ENCODE measurements around the gene FBXO15. TPM values are rescaled to one million over a fixed set of nuclear protein-coding genes. Genes with fewer than 3 reads are reported as not detected.

FBXO15 gene
- total and polyA plus RNA-seq, 2 of the 13 experiments (the other 11 are each of a cell fraction or from before 2014, with no cell fraction given): 0.09 to 0.12 TPM

- TF ChIP-seq ZBED4 (CRISPR knock-in tag; IDR thresholded peaks at IDR 0.05; ENCODE audit: borderline replicate concordance) (no peak; the same call in 1 of the 2 replicates), CREB1 (IDR thresholded peaks at IDR 0.05) (peak; percentile 84), CREB1 (CRISPR knock-in tag; IDR thresholded peaks at IDR 0.05) (peak; percentile 96), ZNF235 (CRISPR knock-in tag; IDR thresholded peaks at IDR 0.05; ENCODE audit: borderline replicate concordance) (peak; percentile 40; the same call in 1 of the 2 replicates), ZKSCAN1 (IDR thresholded peaks at IDR 0.05; ENCODE audit: low read length) (no peak), RBM39 (IDR thresholded peaks at IDR 0.05; ENCODE audit: low read depth, low read length, poor library complexity, severe bottlenecking) (peak; percentile 38), PRMT3 (CRISPR knock-in tag; IDR thresholded peaks at IDR 0.05; ENCODE audit: borderline replicate concordance, low read depth) (0 out of 2 replicates have a peak, but pooled peaks have one; percentile 69), NR2F1 (CRISPR knock-in tag; IDR thresholded peaks at IDR 0.05) (no peak), ZNF792 (CRISPR knock-in tag; IDR thresholded peaks at IDR 0.05) (peak; percentile 68; the same call in 1 of the 2 replicates), YY1 (IDR thresholded peaks at IDR 0.05; ENCODE audit: insufficient read depth, insufficient replicate concordance, low read depth, low read length) (peak; percentile 89), ETV6 (CRISPR knock-in tag; conservative IDR thresholded peaks at IDR 0.05) (no peak), ZZZ3 (CRISPR knock-in tag; IDR thresholded peaks at IDR 0.05; ENCODE audit: borderline replicate concordance) (peak; percentile 60; the same call in 1 of the 2 replicates), SATB2 (CRISPR knock-in tag; IDR thresholded peaks at IDR 0.05) (peak; percentile 82), WIZ (CRISPR knock-in tag; IDR thresholded peaks at IDR 0.05) (peak; percentile 88; the same call in 1 of the 2 replicates), ZNF879 (CRISPR knock-in tag; IDR thresholded peaks at IDR 0.05) (peak; percentile 93; the same call in 1 of the 2 replicates), NRL (CRISPR knock-in tag; IDR thresholded peaks at IDR 0.05; ENCODE audit: borderline replicate concordance) (peak; percentile 51; the same call in 1 of the 2 replicates), ZNF281 (CRISPR knock-in tag; IDR thresholded peaks at IDR 0.05; ENCODE audit: borderline replicate concordance) (peak; percentile 73; the same call in 1 of the 2 replicates)
- TF ChIP-seq, protein P1, sequence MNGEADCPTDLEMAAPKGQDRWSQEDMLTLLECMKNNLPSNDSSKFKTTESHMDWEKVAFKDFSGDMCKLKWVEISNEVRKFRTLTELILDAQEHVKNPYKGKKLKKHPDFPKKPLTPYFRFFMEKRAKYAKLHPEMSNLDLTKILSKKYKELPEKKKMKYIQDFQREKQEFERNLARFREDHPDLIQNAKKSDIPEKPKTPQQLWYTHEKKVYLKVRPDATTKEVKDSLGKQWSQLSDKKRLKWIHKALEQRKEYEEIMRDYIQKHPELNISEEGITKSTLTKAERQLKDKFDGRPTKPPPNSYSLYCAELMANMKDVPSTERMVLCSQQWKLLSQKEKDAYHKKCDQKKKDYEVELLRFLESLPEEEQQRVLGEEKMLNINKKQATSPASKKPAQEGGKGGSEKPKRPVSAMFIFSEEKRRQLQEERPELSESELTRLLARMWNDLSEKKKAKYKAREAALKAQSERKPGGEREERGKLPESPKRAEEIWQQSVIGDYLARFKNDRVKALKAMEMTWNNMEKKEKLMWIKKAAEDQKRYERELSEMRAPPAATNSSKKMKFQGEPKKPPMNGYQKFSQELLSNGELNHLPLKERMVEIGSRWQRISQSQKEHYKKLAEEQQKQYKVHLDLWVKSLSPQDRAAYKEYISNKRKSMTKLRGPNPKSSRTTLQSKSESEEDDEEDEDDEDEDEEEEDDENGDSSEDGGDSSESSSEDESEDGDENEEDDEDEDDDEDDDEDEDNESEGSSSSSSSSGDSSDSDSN (CRISPR knock-in tag; IDR thresholded peaks at IDR 0.05): no peak
- TF ChIP-seq, protein P2, sequence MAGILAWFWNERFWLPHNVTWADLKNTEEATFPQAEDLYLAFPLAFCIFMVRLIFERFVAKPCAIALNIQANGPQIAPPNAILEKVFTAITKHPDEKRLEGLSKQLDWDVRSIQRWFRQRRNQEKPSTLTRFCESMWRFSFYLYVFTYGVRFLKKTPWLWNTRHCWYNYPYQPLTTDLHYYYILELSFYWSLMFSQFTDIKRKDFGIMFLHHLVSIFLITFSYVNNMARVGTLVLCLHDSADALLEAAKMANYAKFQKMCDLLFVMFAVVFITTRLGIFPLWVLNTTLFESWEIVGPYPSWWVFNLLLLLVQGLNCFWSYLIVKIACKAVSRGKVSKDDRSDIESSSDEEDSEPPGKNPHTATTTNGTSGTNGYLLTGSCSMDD (CRISPR knock-in tag; IDR thresholded peaks at IDR 0.05): no peak
Observed at GRCh38 chr18:74147779-74148542, at the start of gene FBXO15, which contains the start of gene TIMM21 (continued).
